Measurements from ENCODE around the gene DDIT3.

DNA sequence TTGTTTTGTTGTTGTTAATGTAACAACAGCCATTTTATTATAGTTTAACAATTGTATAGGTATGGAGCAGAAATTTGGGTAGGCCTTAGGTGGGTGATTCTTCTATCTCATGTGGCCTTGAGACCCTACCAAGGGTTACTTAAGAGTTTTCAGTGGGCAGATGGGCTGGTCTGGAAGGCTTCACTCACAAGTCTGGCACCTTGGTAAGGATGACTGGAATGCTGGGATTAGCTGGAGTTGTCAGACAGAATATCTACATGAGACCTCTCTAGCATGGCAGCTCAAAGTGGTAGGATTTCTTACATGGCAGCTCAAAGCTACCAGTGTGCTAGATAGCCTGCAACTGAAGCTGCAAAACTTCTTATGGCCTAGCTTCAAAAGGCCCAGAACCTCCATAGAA, 34.6 kb downstream of the DDIT3 start:
- TF ChIP-seq MAZ (IDR thresholded peaks at IDR 0.05; ENCODE audit: borderline replicate concordance, low read depth, low read length) (no peak), NFE2L2 (IDR thresholded peaks at IDR 0.05; ENCODE audit: low read depth, low read length) (no peak), FOS (IDR thresholded peaks at IDR 0.05; ENCODE audit: low read depth, low read length) (no peak), CEBPB (IDR thresholded peaks at IDR 0.05; ENCODE audit: low read depth, low read length) (no peak), POLR2A (IDR thresholded peaks at IDR 0.05; ENCODE audit: low read depth, low read length) (no peak), RAD21 (IDR thresholded peaks at IDR 0.05; ENCODE audit: low read length) (no peak)
- TF ChIP-seq, protein P1, sequence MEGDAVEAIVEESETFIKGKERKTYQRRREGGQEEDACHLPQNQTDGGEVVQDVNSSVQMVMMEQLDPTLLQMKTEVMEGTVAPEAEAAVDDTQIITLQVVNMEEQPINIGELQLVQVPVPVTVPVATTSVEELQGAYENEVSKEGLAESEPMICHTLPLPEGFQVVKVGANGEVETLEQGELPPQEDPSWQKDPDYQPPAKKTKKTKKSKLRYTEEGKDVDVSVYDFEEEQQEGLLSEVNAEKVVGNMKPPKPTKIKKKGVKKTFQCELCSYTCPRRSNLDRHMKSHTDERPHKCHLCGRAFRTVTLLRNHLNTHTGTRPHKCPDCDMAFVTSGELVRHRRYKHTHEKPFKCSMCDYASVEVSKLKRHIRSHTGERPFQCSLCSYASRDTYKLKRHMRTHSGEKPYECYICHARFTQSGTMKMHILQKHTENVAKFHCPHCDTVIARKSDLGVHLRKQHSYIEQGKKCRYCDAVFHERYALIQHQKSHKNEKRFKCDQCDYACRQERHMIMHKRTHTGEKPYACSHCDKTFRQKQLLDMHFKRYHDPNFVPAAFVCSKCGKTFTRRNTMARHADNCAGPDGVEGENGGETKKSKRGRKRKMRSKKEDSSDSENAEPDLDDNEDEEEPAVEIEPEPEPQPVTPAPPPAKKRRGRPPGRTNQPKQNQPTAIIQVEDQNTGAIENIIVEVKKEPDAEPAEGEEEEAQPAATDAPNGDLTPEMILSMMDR (conservative IDR thresholded peaks at IDR 0.05; ENCODE audit: low read depth, low read length) = no peak
- TF ChIP-seq, protein P2, sequence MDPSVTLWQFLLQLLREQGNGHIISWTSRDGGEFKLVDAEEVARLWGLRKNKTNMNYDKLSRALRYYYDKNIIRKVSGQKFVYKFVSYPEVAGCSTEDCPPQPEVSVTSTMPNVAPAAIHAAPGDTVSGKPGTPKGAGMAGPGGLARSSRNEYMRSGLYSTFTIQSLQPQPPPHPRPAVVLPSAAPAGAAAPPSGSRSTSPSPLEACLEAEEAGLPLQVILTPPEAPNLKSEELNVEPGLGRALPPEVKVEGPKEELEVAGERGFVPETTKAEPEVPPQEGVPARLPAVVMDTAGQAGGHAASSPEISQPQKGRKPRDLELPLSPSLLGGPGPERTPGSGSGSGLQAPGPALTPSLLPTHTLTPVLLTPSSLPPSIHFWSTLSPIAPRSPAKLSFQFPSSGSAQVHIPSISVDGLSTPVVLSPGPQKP (IDR thresholded peaks at IDR 0.05; ENCODE audit: borderline replicate concordance, low read depth, low read length) = no peak
- TF ChIP-seq, protein P3, sequence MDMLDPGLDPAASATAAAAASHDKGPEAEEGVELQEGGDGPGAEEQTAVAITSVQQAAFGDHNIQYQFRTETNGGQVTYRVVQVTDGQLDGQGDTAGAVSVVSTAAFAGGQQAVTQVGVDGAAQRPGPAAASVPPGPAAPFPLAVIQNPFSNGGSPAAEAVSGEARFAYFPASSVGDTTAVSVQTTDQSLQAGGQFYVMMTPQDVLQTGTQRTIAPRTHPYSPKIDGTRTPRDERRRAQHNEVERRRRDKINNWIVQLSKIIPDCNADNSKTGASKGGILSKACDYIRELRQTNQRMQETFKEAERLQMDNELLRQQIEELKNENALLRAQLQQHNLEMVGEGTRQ (IDR thresholded peaks at IDR 0.05; ENCODE audit: low read depth, low read length) = no peak

Data from IMR-90 (cell line).